NCI-H128 (cell line): ENCODE measurements around the gene ESD.
"Not testable (repeated sequence)": the region's sequence is repeated elsewhere in the genome, so short reads cannot be mapped to it uniquely, and the experiment has no call there.

Experiments
- DNase-seq: peaks from one replicate; lab custom pipeline; 2025; ENCODE audit not compliant: unreplicated experiment; lab: John Stamatoyannopoulos, UW

Gene ESD

DNA sequence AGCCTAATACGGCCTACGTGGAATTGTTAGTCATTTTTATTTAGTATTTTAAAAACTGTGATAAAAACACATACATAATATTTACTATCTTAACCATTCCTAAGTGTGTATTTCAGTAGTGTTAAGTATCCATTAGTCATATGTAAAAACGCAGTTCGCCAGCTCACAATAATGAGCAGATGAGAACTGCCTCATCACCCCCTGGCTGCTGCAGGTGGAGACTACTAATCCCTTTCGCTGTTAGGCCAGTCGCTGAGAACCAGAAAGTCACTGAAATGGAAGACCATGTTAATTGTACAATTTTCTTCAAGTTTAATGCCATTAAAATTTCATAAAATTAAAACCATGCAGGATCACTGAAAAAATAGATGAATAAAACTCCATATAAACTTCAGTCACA, 1.6 kb downstream of the ESD start:
- no peak for DNase-seq

DNA sequence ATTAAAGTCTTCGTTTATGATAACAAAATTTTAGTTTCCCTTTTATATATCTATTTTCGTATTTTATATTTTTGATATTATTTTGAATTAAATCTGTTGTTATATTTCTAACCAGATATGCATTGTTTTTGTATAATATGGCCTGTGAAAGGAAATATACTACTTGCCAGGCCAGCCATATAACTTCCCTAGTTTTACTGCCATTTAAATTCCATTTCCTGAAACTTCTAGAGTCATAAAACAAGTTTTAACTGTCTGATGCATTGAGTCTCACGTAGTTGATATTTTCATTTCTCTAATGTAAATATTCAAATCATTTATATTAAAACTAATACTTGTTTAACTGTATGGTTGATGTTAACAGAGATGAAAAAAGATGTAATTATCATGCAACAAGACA, 13.5 kb downstream of the ESD start:
- DNase-seq, result no peak

DNA sequence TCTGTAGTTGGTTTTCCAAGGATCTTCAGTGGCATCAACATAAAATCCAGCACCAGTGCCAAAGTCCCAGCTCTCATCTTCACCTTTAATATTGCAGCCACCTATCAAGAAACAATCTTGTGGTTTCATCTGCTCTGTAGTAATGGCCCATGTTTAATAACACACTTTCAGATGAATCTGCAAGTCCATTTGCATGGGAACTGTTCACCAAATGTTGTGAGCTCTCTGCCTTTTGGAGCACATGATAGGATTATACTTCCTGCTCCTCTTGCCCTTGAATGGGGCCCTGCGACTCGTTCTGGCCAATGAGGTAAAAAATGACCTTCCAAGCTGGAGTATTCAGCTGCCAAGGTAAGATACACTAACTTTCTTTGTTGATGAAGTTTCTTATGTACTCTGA, 14.3 kb downstream of the ESD start:
- DNase-seq, result no peak

DNA sequence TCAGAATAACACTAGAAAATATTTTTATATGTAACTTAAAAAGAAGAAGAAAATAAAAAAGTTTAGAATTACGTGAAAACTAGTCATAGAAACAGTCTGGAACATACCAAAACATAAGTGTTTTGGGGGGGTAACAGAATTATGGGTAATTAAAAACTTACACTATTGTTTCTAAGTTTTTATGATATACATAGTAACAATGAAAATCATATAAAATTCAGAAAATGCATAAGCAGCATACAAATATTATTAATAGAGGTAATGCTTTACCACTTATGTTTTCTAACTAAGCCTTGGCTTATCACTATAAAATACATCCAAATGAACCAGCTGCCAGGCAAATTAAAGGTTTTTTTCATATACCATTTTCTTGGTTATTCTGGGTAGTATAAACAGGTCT, 14.9 kb downstream of the ESD start:
- no peak for DNase-seq

DNA sequence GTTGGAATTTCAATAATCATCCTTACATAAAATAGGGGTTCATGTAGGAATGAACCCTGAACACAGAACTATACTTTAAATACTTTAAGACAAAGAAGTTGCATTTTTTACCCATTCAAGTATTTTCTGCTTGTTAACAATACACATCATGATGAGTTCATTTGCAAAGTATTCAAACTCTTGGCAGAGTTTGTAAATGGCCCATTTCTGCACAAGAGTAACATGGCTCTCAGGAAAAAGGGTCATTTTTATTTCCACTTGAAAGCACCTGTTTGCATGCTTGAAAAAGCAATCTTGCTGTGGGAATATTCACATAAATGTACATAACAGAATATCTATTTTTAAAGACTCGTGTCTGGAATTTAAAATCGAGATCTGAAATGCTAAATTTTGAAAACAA, 18.1 kb downstream of the ESD start:
- DNase-seq, result no peak

DNA sequence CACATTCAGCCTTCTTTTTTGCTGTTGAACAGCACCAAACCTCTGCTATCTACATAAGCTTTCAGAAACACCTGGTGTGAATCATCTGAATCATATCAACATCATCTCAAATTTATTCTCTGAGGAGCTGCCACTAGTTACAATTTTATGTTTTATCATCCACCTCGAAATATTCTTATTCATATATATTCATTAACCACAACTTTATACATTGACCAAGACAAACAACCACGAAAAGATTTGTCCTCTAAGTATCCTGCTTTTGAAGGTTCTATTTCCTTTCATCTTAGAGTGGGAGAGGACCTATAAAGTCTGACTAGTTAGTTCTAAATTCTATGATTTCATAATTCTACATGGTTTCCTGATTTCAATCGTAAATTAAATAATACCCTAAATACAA, 18.9 kb downstream of the ESD start:
- DNase-seq, result no peak

DNA sequence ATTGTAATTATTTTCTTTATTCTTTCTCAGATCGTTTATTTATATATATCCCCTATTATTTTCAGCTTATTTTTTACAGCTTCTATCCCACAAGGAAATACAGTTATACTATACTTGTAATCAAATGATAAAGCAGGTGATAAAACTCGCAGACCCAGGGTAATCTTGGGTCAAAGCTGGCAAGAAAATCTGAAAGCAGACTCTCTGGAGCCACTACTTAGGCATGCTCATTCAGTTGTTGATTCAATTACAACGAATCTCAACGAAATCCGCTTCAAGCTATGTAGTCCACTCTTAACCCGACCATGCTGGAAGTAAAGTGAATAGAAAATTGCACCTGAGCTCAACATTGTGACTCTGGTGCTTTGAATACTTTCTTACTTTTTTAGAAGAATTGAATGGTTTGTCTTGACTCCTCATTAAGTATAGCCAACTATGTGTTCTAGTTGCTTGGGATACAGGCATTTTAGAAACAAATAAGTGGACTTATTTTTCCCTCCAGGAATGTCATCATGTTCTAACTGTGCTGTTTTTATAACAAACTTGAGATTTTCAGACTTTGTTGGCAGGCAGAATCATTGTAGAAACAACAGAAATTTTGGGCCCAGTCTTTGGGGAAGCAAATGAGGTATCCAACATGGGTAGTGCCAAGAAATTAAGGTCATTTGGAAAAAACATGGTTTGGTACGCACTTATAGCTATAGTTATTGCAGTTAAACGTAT, 21.4 kb downstream of the ESD start:
- no peak for DNase-seq

DNA sequence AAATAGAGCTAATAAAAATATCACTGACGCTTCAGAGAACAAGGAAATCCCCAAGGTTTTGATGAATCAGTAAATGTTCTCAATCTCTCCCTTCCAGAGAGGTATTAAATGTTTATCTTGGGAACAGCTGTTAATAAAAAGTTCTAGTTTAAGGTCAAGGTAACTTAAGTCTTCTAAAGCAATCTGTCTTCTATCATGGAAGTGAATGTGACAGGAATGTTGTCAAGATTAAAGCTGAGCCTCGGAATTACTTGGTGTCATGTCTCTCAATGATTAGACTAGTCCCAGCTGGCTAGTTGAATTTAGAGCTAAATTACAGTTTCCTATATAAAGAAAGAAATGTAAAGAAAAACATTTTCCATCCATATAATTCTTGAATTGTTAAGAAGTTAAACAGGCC, 23.4 kb downstream of the ESD start:
- no peak for DNase-seq

DNA sequence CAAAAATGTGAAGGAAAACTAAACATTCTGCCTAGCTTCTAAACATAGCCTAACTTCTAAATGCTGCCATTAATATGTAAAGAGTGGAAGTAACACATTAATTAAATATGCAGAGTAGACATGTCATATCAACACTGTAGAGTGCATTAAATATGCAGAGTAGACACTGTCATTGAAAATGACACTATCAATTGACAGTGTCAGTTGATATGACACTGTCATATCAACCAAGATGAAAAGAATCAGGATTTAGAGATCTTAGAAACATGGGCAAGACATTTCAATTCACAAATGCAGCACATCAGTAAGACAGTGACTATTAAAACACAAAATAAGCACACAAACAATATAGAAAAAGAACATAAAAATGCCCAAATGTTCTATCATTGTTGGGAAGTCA, 25.3 kb downstream of the ESD start:
- no peak for DNase-seq

DNA sequence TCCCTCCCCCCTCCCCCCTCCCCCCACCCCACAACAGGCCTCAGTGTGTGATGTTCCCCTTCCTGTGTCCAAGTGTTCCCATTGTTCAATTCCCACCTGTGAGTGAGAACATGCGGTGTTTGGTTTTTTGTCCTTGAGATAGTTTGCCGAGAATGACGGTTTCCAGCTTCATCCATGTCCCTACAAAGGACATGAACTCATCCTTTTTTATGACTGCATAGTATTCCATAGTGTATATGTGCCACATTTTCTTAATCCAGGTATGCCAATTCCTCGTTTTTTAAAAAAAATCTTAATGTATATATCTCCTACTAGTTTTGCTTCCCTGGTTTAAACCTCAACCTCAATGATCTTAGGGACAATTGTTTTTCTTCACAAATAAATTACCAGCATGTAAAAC, 27.0 kb downstream of the ESD start:
- not testable (repeated sequence) for DNase-seq

DNA sequence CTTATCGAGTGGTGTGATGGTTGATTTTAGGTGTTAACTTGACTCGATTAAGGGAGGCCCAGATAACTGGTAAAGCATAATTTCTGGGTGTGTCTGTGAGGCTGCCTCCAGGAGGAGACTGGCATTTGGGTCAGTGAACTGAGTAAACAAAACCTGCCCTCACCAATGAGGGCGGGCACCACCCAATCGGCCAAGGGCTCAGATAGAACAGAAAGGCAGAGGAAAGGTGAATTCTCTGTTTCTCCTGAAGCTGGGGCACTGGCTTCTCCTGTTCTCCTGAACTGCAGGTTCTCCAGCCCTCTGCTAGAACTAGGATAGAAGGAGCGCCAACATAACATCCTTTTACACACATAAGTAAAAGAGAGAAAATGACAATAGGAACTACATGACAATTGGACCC, 35.1 kb downstream of the ESD start:
- DNase-seq, result no peak

DNA sequence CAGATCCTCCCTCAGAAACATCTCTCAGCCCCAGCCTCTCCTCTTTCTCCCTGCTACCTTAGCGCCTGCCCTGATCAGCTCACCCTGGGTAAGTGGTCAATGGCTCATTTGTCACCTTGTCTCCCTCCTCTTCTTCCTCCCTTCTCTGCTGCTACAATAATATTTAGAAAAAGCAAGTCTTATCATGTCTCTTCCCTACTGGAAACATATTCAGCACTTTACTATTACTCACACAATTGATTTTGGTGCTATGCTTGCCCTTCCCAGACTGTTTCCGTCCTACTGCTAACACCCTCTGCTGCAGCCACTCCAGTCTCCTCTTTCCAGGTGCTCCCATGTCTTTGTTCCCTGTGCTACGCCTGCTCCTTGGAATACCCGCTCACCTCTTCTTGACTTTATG, 35.8 kb downstream of the ESD start:
- no peak for DNase-seq

DNA sequence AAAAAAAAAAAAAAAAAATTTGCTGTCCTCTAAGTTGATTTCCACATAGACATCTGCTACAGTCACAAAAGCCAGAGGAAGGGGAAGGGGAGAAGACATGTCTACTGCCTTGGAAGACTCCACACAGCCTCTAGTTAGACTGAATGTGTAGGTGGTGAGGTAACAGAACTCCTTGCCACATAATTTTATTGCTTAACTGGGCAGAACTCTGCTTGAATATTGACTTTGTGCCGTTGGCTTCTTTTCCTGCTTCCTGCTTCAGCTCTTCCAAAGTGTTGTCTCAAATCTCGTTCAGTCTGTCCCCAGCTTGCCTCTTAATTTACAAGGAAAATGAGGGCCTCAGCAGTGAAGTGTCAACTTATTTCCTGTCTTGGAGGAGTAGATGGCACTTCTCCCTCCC, 37.1 kb downstream of the ESD start:
- no peak for DNase-seq

DNA sequence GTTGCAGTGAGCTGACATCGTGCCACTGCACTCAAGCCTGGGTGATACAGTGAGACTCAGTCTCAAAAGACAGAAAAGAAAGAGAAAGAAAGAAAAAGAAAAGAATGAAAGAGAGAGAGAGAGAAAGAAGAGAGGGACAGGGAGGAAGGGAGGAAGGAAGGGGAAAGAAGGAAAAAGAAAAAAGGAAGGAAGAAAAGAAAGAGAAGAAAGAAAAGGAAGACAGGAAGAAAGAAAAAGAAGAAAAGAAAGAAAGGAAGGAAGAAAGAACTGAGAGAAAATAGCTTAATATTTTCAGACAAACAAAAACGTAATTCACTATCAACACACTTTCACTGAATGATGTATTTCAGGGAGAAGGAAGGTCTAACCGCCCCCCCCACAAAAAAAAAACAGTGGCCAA, 39.3 kb downstream of the ESD start:
- no peak for DNase-seq

DNA sequence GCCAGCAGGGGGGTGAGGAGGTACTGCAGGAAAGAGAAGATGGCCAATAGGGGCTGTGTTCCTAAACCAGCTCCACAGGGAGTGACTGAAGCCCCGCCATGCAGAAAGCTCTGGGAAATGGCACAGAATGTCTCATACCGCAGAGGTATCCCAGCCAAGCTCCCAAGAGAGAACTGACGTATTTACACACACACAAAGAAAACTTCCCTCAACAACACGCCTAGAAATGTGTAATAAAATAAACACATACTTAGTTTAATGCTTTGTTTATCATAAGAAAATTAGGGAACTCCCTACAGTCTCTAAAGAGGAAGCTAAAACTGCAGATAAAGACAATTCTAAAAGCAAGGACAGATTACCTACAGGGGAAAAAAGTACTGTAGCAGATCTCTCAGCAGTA, 40.0 kb downstream of the ESD start:
- no peak for DNase-seq

DNA sequence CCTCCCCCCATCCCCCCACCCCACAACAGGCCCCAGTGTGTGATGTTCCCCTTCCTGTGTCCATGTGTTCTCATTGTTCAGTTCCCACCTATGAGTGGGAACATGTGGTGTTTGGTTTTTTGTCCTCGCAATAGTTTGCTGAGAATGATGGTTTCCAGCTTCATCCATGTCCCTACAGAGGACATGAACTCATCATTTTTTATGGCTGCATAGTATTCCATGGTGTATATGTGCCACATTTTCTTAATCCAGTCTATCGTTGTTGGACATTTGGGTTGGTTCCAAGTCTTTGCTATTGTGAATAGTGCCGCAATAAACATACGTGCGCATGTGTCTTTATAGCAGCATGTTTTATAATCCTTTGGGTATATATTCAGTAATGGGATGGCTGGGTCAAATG, 41.5 kb downstream of the ESD start:
- not testable (repeated sequence) for DNase-seq

DNA sequence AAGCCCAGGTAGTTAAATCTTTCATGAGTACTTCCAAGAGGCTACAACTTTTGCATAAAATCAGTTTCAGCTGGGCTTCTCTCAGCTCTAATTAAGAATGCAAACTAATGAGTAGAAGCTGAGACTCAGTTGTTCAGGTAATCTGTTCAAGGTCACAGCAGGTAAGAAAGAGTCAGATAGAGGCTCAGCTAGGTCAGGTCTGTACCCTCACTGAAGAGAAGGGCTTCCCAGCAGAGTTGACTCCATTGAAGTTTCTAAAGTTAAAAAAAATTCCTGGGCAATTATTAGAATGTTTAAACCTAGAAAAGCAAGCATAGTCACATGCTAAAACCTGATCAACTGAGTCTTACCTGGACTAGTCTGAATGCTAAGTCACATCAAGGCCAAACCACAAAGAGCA, 42.1 kb downstream of the ESD start:
- no peak for DNase-seq

DNA sequence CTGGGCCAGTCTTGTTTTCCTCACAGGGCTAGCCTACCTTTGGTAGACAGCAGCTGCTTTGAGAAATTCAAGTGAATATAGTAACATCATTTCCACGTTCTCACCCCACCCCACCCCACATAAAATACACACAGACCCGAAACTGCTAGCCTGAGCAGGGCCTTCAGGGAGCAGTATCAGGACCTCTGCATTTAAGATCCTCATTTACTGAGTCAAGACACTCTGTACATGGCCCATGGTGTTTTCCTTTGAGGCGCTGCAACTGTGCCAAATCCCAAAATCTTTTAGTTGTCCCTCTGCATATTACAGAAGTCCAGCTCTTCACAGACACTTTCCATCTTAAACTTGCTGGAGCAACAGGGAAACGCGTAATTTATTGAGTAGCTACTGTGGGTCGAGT, 43.0 kb downstream of the ESD start:
- no peak for DNase-seq

DNA sequence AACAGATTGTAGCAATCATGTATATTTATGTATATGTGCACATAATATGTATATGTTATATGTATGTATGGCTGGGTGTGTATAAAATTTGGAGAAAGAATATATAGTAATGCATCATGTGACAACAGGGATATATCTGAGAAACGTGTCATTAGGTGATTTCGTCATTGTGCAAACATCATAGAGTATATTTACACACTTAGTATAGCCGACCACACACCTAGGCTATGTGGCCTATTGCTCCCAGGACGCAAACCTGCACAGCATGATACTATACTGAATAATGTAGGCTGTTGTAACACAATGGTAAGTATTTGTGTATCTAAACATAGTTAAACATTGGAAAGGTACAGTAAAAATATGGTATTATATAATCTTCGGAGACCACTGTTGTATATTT, 43.8 kb downstream of the ESD start:
- DNase-seq, result no peak

DNA sequence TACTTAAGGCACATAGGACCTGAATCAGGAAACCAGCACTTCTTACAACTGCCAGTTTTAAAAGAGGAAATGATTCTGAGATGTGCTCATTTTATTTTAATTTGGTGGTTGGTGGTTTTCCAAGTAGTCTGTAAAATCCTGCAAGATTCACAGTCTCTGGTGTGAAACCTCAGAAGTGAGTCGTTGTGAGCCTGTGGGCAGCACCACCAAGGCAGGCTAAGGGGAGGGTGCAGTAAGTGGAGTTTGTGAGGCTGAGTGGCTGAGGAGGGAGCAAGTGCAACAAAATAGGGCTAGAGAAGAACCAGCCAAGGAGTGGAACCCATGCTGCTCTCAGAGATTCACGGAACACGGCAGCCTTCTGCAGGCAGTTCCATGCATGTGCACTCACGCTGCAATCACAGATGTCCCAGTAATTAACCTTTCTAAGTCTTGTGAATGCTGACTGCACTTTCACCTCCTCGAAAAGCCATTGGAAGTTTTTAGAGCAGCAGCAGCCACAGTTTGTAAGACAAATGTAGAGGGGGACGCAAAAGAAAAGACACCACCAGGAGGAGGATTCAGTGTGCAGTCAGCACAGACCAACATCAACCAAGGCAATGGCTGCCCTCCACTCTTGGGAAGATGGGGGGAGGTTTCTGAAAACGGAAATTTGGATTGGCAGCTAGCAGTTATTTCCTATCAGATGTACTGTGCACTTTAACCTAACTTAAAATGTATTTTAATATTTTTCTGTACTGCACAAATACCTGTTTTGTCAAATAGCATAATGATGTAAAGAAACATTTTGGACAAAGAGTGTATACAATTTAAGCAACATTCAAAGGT, 44.9 kb downstream of the ESD start:
- DNase-seq, result no peak

DNA sequence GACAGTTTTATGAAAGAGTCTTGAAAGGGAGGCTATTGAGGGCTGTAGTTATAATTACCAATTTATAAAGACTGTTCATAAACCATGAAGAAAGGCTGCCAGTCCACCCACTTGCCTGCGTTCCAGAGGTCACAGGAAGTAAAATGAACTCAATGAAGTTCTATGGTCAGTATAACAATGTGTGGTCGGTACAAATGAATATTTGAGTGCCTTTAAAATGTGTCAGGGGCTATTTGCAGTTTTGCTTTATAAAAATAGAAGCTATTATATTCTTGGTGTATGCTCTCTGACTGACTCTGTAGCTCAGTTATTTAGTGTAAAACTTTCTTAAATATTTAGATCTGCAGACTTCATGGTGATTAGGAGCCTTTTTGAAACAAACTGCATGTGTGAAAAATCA, 47.0 kb downstream of the ESD start:
- DNase-seq, result no peak

DNA sequence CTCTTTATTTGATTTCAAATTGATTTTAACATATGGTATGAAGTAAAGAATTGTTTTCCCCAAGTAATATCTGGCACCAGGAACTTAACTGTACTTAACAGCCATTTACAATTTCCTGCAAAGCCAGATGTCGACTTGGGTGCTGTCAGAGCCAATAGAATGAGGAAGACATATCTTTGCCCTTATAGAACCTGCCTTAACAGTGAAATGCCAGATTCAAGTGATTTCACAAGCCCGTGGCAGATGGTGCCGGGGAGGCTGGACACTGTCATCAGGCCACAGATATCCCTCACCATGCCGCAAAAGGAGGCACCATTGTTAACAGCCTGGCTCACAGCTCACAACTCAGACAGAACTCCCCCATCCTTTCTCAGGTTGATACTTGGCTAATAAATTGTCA, 48.7 kb downstream of the ESD start:
- DNase-seq, result no peak
